ENCODE data around the gene TNFAIP1. TPM values are rescaled to one million over a fixed set of nuclear protein-coding genes. Genes with fewer than 3 reads are reported as not detected.
A peak's percentile ranks its signal among the peaks of the same experiment; 100 is the strongest.

Gene TNFAIP1
- total and polyA plus RNA-seq, 2 of the 4 experiments (the other 2 are of a cell fraction) = 49.1 to 62.9 TPM

DNA sequence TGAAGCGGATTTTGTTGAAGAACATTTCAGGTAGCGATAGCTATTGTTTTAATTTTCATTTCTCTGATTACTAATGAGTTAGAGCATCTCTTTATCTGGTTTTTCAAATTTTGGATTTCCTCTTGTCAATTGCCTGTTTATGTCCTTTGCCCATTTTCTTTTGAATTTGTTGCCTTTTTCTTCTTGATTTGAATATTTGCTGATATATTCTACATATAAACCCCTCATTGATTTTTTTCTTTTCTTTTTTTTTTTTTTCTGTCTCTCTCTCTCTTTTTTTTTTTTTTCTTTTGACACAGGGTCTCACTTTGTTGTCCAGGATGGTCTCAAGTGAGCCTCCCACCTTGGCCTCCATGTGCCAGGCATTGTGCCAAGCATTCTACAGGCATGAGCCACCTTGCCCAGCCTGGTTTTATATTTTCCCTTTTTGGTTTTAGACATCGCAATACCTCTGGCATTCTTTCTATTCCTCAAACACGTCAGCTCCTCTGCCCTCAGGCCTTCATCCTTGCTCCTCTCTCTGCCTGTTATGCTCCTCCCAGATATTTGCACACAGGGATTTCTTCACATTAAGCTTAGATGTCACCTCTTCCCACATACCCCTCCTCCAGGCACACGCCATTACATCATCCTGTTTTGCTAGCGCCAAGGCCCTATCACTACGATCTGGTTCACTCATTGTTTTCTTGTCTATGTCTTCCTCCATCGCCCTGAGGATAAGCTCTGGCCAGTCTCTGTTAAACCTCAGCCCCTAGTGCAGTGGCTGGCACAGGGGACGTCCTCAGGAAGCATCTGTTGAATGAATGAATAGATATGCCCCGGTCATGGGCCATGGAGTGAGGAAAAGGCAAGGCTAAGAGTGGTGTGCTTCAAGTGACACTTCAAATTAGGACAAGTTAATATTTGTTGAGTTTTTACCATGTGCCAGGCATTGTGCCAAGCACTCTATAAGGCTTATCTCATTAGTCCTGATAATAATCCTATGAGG, 44.5 kb downstream of the TNFAIP1 start:
- Histone ChIP-seq H4K5ac (ENCODE audit: low read depth, low read length) (no peak overlapping the region), H3K4me1 (ENCODE audit: control insufficient read depth, insufficient read depth, low read length) (peaks cover 1% of the 10 kb centered on the region; the same call in 1 of the 2 replicates), H3K9me1 (ENCODE audit: insufficient read depth, low read length) (peaks cover 4% of the 10 kb centered on the region; the same call in 1 of the 2 replicates), H3K27ac (ENCODE audit: insufficient read depth, low read length) (no peak overlapping the region), H4K20me1 (ENCODE audit: insufficient read depth, low read length) (peaks cover 26% of the 10 kb centered on the region), H4K8ac (ENCODE audit: low read depth in 2 of 2, low read length in 2 of 2) (no peak overlapping the region), H3K27me3 (ENCODE audit: control insufficient read depth, insufficient read depth, low read length) (no peaks in the 10 kb centered on the region), H3K56ac (ENCODE audit: extremely low read depth, insufficient read depth, low read length) (no peak overlapping the region), H2BK20ac (ENCODE audit: low read depth, low read length) (no peak overlapping the region), H3K4me2 (ENCODE audit: low read depth, low read length) (no peak overlapping the region), H3K18ac (ENCODE audit: low read depth, low read length) (no peak overlapping the region), H4K91ac (ENCODE audit: insufficient read depth, low read depth, low read length) (no peak overlapping the region), H2AK9ac (replicated peaks; ENCODE audit: low read depth, low read length, poor library complexity) (no peak overlapping the region), H3K79me1 (ENCODE audit: low read depth in 1 of 2, low read length in 2 of 2) (peaks cover 4 to 28% of the 10 kb centered on the region in 2 experiments; a peak in 2 of 4 replicates), H3K9me3 (ENCODE audit: control insufficient read depth, insufficient read depth, low read length) (no peaks in the 10 kb centered on the region), H3K9ac (ENCODE audit: low read depth, low read length) (no peak overlapping the region), H3K4me3 (ENCODE audit: insufficient read depth, low read depth, low read length) (no peak overlapping the region), H2BK15ac (ENCODE audit: low read depth, low read length) (no peak overlapping the region), H3K4ac (ENCODE audit: low read depth, low read length) (no peak overlapping the region), H2BK120ac (ENCODE audit: low read depth, low read length) (no peak overlapping the region), H2BK5ac (ENCODE audit: low read depth, low read length, poor library complexity, severe bottlenecking) (no peak overlapping the region), H2AK5ac (ENCODE audit: low read depth, low read length) (no peak overlapping the region), H2AFZ (replicated peaks; ENCODE audit: low read length, poor library complexity) (no peak overlapping the region), H3K14ac (replicated peaks; ENCODE audit: low read depth, low read length) (no peak overlapping the region), H3K36me3 (ENCODE audit: control insufficient read depth, insufficient read depth, low read length) (peaks cover 22% of the 10 kb centered on the region), H3K23ac (ENCODE audit: low read depth, low read length) (no peak overlapping the region)
- no peak for TF ChIP-seq CHD1 (IDR thresholded peaks at IDR 0.05; ENCODE audit: low read depth, low read length)
- peak; percentile 60 for TF ChIP-seq CEBPB (IDR thresholded peaks at IDR 0.05; ENCODE audit: low read depth, low read length)
- ATAC-seq (ENCODE audit: low read depth) (peak; percentile 59), DNase-seq (peak; percentile 57)
- WGBS, 2 experiments (ENCODE audit: extremely low coverage in 2 of 2, insufficient read length in 1 of 2) = 96% methylated on average over 8 of the region's 10 CpGs; no CpG with 5 or more reads in 1 of the 2 experiments
- dilution Hi-C loops (cut with HindIII; ENCODE audit: low sequenced_read_pairs, unreplicated experiment) (no loop called here), intact Hi-C loops (cut with micrococcal nuclease) (no loop called here), in situ Hi-C loops (cut with MboI; ENCODE audit: low sequenced_read_pairs) (no loop called here)
- ChIA-PET POLR2A (ENCODE audit: unreplicated experiment) (no interaction called here), CTCF (no interaction called here)
- BruUV-seq (replicated peaks) = no TSS peak

Measured in IMR-90 (cell line).